GM12891 (cell line): Measurements from ENCODE around the gene NPAS4.
A peak's percentile ranks its signal among the peaks of the same experiment; 100 is the strongest.

Experiments used
- DNase-seq: peaks from one replicate; pipeline ENCODE4 v3.0.0; 2011; ENCODE audit warnings: low spot score; ENCODE audit not compliant: insufficient read length
- FAIRE-seq: peaks from 2 replicates; lab custom pipeline; 2011; peaks lifted over from hg19 to GRCh38; lab: Jason Lieb, UNC
- PAX5 ChIP-seq: IDR thresholded peaks from 2 replicates; pipeline ENCODE4 v1.6.1; 2011; ENCODE audit warnings: low read length, moderate library complexity, mild to moderate bottlenecking; ENCODE audit not compliant: insufficient read depth, severe bottlenecking
- POLR2A ChIP-seq: IDR thresholded peaks from 2 replicates; pipeline ENCODE4 v1.6.1; 2011; ENCODE audit warnings: low read depth, low read length, control low read depth
- POLR2AphosphoS5 ChIP-seq: IDR thresholded peaks from 2 replicates; pipeline ENCODE4 v1.6.1; 2011; ENCODE audit warnings: low read depth, low read length, control low read depth
- POU2F2 ChIP-seq: IDR thresholded peaks from 2 replicates; pipeline ENCODE4 v1.6.1; 2011; ENCODE audit warnings: low read depth, mild to moderate bottlenecking, control low read depth, low read length, moderate library complexity
- SPI1 ChIP-seq: IDR thresholded peaks from 2 replicates; pipeline ENCODE4 v1.6.1; 2011; ENCODE audit warnings: low read depth, low read length, control low read depth
- TAF1 ChIP-seq: IDR thresholded peaks from 2 replicates; pipeline ENCODE4 v1.6.1; 2011; ENCODE audit warnings: low read depth, low read length, control low read depth

The NPAS4 gene

DNA sequence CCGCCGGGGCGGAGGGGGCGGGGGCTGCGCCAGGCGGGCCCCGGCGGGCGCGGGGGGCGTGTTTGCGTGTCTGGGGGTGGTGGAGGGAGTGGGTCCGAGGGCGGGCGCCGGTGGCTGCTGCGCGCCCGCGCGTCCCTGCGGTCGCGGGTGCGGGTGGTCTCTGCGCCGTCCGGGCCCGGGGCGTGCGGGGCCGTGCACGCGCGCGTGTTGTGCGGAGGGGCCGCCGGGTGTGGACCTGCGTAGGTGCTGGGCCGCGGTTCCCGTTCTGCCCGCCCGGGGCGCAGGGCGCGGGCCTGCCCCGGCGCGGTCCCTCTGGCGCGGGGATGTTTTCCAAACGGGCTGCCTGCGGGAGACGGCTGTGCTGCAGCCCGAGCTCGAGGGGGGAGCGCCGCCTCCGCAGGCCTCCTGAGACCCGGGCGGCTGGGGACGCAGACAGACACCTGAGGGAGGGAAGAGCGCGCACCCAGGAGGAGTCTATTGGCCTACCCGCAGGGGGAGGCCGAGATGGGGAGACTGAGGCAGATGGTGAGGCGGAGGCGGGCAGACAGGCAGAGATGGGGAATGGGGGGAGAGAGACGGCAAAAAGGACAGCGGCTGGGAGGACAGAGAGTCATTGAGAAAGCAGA, 46.3 kb downstream of the NPAS4 start:
- peak; percentile 26 for FAIRE-seq
- TF ChIP-seq SPI1 (no peak), POU2F2 (no peak), PAX5 (no peak), POLR2A (no peak), TAF1 (no peak), POLR2AphosphoS5 (no peak)
- DNase-seq, result no peak

DNA sequence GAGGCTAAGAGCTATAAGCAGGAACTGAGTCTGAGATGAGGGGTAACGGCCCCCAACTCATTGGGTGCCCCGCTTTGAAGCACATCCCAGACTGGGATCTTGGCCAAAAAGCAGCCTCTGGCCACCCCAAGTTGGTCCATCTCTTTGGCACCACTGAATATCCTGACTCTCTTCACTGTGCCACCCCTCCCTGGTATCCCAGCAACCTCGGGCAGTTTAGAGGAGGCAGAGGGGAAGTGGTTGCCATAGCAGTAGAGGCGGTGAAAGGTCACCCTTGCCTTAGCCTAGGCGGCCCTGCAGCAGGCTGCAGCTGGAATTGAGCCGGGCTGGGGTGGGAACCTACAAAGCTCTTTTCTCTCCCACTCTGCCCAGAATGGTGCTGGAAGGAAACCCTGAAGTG, 46.9 kb downstream of the NPAS4 start:
- no peak for DNase-seq
- FAIRE-seq, result no peak
- no peak for TF ChIP-seq TAF1
- TF ChIP-seq POU2F2, result no peak
- TF ChIP-seq POLR2A, result no peak
- TF ChIP-seq PAX5, result no peak
- TF ChIP-seq POLR2AphosphoS5, result no peak
- TF ChIP-seq SPI1, result no peak

DNA sequence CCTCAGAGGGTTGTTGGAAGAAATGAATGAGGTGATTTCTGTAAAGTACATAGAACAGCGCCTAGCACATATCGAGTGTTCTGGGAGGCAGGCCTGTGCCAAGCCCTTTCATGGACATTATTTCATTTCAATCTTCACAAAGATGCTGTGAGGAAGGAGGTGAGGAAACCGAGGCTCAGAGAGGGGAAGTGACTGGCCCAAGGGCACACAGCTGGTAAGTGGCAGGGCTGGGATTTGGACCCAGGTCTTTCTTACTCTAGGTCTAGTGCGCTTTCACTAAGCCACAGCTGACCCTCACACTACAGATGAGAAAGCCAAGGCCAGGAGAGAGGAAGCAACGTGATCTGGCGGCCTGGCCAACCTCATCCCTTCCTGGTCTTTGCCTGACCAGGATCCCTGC, 47.9 kb downstream of the NPAS4 start:
- DNase-seq (no peak), FAIRE-seq (no peak)
- TF ChIP-seq SPI1, result no peak
- no peak for TF ChIP-seq POLR2A

DNA sequence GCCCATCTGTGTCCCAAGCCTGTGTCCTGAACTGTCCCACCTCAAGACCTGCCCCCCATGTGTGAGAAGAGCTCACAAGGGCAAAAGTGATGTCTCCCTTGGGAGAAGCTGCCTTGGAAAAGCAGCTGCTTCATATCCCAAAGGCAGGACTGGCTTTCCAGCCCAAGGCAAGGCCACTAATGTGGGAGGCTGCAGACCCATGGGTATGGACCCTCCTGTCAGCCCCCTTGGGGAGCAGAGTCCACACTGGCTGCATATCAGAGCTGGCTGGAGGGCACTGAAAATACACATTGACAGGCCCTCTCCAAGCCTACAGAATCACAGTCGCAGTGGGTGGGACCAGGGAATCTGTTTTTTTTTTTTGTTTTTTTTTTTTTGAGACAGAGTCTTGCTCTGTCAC, 48.6 kb downstream of the NPAS4 start:
- DNase-seq (no peak), FAIRE-seq (no peak)
- TF ChIP-seq PAX5 (no peak), SPI1 (no peak)

DNA sequence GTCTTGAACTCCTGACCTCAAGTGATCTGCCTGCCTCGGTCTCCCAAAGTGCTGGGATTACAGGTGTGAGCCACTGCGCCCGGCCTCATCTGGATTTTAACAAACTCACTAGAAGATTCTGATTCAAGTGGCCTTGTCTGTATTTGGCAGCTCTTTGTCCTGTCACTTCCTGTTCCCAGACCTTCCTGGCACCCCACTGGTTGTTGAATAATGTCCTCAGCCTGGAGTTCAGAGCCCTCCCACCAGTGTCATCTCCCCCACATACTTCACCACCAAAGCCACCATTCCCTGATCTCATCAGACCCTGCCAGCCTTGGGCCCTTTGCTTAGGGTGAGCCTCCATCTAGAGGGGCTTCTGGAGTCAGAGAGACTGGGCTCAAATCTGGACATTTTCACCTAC, 49.2 kb downstream of the NPAS4 start:
- FAIRE-seq (no peak), DNase-seq (no peak)
- TF ChIP-seq POLR2AphosphoS5 (no peak), POU2F2 (no peak)

DNA sequence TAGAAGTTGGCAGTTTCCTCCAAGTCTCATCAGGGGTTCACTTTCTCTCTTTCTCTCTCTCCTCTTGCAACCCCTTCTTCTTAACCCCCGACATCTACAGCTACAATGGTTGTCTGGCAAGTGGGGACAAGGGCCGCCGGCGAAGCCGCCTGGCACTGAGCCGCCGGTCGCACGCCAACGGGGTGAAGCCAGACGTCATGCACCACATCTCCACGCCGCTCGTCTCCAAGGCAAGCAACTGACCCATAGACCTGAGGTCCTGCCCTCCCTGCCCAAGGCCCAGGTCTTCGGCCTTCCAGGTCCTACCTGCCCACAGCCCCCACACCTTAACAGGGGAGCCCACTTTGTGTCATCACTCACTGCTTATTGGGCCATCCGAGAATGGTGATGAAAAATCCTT, 50.3 kb downstream of the NPAS4 start:
- FAIRE-seq, result no peak
- DNase-seq, result no peak
- no peak for TF ChIP-seq SPI1
- TF ChIP-seq POLR2A, result no peak
- TF ChIP-seq POLR2AphosphoS5, result no peak
- no peak for TF ChIP-seq PAX5
- TF ChIP-seq POU2F2, result no peak
- no peak for TF ChIP-seq TAF1

DNA sequence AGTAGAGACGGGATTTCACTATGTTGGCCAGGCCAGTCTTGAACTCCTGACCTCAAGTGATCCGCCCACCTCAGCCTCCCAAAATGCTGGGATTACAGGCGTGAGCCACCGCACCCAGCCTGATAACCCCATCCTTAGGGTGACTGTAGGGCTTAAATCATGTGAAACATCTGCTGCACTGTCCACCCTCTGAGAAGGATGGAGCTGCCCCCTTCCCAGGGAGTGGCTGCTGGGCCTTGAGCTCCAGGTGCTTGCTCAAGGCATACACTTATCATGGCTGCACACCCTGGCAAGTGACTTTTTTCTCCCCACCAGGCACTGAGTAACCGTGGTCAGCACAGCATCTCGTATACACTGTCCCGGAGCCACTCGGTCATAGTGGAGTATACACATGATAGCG, 51.2 kb downstream of the NPAS4 start:
- TF ChIP-seq PAX5, result no peak
- TF ChIP-seq SPI1, result no peak
- TF ChIP-seq POU2F2, result no peak
- no peak for TF ChIP-seq TAF1
- TF ChIP-seq POLR2A, result no peak
- TF ChIP-seq POLR2AphosphoS5, result no peak
- no peak for FAIRE-seq
- no peak for DNase-seq

DNA sequence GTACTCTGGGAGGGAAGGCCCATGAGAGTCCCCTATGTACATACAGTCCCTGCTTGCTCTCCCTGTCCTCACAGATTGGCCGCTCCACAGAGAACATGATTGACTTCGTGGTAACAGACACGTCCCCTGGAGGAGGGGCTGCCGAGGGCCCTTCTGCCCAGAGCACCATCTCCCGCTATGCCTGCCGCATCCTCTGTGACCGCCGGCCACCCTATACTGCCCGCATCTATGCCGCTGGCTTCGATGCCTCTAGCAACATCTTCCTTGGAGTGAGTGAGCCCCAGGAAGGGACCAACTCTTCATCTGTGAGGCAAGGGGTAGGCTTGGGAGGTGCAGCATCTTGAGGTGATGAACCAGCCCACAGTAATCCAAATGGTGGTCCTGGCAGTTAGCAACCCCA, 52.3 kb downstream of the NPAS4 start:
- TF ChIP-seq TAF1 (no peak), POLR2A (no peak), SPI1 (no peak), PAX5 (no peak), POU2F2 (no peak), POLR2AphosphoS5 (no peak)
- no peak for FAIRE-seq
- no peak for DNase-seq

DNA sequence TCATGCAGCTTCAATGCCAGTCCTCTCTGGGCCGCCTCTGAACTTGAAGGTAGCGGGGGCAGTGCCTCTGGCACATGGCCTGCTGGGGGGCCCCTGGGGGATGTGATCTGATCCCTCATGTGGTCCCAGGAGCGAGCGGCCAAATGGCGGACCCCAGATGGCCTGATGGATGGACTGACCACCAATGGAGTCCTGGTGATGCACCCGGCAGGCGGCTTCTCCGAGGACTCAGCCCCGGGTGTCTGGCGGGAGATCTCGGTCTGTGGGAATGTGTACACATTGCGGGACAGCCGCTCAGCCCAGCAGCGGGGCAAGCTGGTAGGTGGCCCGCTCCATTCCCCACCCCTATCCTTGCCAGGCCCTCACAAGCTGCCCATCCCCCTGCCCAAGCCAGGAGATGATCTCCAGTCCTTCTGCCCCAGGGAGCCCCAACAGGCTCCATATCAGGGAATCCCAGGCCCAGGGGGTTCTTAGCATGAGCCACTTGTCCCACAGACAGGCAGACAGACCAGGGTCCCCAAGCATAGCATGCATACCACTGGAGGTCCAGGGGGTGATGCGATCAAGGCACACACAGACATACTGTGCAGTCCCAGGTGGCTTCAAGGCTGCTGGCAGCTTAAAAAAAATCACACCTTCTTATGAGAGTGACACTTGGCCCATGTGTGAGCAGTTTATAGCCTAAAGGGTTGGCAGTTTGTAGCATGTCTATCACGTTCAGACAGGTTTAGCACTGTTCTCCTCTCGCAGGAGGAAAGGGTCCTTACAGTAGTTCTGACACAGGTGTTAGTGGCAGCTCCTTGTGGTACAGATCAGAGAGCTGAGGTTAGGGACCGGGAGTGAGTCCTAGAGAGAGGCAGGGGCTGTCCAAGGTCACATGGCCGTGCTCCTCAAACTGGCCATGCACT, 53.0 kb downstream of the NPAS4 start:
- no peak for TF ChIP-seq POLR2AphosphoS5
- TF ChIP-seq TAF1, result no peak
- TF ChIP-seq SPI1, result no peak
- no peak for TF ChIP-seq POU2F2
- no peak for TF ChIP-seq POLR2A
- TF ChIP-seq PAX5, result no peak
- DNase-seq (no peak), FAIRE-seq (no peak)

DNA sequence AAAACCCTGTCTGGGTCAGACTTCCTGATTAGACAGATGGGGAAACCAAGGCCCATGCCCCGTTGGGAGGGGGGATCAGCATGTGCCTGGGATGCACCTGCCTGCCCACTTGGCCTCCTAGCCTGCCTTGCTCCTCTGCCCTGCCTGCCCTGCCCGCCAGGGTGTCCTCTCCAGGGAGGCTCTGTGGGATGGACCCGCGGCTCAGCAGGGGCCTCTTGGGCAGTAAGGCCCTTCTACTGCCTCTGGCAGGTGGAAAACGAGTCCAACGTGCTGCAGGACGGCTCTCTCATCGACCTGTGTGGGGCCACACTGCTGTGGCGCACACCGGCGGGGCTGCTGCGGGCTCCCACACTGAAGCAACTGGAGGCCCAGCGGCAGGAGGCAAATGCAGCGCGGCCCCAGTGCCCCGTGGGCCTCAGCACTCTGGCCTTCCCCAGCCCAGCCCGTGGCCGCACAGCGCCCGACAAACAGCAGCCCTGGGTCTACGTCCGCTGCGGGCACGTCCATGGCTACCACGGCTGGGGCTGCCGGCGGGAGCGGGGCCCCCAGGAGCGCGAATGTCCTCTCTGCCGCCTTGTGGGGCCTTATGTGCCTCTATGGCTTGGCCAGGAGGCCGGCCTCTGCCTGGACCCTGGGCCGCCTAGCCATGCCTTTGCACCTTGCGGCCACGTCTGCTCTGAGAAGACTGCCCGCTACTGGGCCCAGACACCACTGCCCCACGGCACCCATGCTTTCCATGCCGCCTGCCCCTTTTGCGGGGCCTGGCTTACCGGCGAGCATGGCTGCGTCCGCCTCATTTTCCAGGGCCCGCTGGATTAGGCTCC, 54.7 kb downstream of the NPAS4 start:
- FAIRE-seq (no peak), DNase-seq (no peak)
- TF ChIP-seq TAF1 (no peak), POLR2A (no peak), POLR2AphosphoS5 (no peak), SPI1 (no peak), POU2F2 (no peak), PAX5 (no peak)
